Neural cell (in vitro differentiated cells): ENCODE measurements around the gene ANGPT4.

Experiments
- CTCF ChIP-seq: fragments of 450-650 bp; IDR thresholded peaks from 2 replicates; pipeline ENCODE4 v1.5.1; 2014; ENCODE audit warnings: antibody characterized with exemption, mild to moderate bottlenecking, moderate library complexity; ENCODE audit not compliant: poor library complexity, severe bottlenecking
- EP300 ChIP-seq: fragments of 450-650 bp; conservative IDR thresholded peaks from 2 replicates; pipeline ENCODE4 v1.6.1; 2014; ENCODE audit warnings: antibody characterized with exemption, mild to moderate bottlenecking, moderate library complexity; ENCODE audit not compliant: poor library complexity, severe bottlenecking
- EZH2 ChIP-seq: fragments of 200-600, 300-800 bp; shearing (Covaris generic), sonication (generic); IDR thresholded peaks from 2 replicates; pipeline ENCODE4 v1.6.1; 2014; ENCODE audit warnings: antibody characterized with exemption, low read length, borderline replicate concordance, mild to moderate bottlenecking; ENCODE audit not compliant: insufficient read depth, poor library complexity, severe bottlenecking
- MXI1 ChIP-seq: fragments of 450-650 bp; conservative IDR thresholded peaks from 2 replicates; pipeline ENCODE4 v1.6.1; 2014; ENCODE audit warnings: antibody characterized with exemption, mild to moderate bottlenecking; ENCODE audit not compliant: poor library complexity, severe bottlenecking
- POLR2AphosphoS5 ChIP-seq: IDR thresholded peaks from 2 replicates; pipeline ENCODE4 v1.6.1; 2012
- RAD21 ChIP-seq: fragments of 450-650 bp; conservative IDR thresholded peaks from 2 replicates; pipeline ENCODE4 v1.6.1; 2014; ENCODE audit warnings: antibody characterized with exemption, mild to moderate bottlenecking, moderate library complexity
- REST ChIP-seq: IDR thresholded peaks from 2 replicates; pipeline ENCODE4 v1.6.1; 2012; ENCODE audit warnings: borderline replicate concordance
- SMC3 ChIP-seq: fragments of 450-650 bp; conservative IDR thresholded peaks from 2 replicates; pipeline ENCODE4 v1.6.1; 2014; ENCODE audit warnings: antibody characterized with exemption, mild to moderate bottlenecking, moderate library complexity; ENCODE audit not compliant: poor library complexity

DNA sequence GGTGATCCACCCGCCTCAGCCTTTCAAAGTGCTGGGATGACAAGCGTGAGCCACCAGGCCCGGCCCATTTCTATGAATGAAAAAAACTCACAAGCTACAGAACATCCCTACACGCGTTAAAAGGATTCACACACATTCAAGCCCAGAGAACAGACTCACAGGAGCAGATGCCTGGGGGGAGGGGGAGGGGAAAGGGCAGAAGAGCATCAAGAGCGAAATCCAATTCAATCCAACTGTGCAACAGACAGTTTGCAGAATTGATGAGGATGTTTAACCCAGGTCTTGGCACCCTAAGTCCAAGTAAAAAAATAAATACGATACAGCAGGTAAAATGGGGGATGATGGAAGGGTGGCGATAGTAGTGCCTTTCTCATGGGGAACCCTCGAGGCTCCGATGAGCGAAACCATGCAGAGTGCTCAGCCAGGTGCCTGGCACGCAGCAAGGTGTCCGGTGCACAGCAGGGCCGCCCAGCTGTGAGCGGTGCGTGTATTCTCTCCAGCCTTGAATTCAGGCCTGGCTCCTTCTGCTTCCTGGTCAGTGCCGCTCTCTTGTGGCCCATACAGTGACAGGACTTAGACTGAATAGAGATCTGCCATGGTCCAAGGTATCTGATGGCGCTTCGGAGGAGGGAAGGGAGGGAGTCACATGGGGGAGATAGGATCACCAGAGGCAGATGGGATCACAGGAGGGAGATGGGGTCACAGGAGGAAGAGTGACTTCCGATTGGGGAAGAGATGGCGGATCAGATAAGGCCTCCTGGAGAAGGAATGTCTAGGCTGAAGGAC lies 35.4 kb upstream of the ANGPT4 start:
- TF ChIP-seq REST (no peak), CTCF (no peak), EP300 (no peak), EZH2 (no peak), MXI1 (no peak), POLR2AphosphoS5 (no peak), SMC3 (no peak), RAD21 (no peak)
